K562 (cell line): ENCODE results near the gene NR1D2. TPM values are rescaled to one million over a fixed set of nuclear protein-coding genes. Genes with fewer than 3 reads are reported as not detected.

Experiments
- BCL6 ChIP-seq: fragments of 250-450 bp; sonication (Bioruptor Pico); IDR thresholded peaks from 2 replicates; pipeline ENCODE4 v1.4.0; 2020
- CHCHD3 ChIP-seq: fragments of 250-450 bp; sonication (Bioruptor Pico); IDR thresholded peaks from 2 replicates; pipeline ENCODE4 v2.1.2; 2022; ENCODE audit warnings: mild to moderate bottlenecking
- GTF2F1 ChIP-seq: IDR thresholded peaks from 2 replicates; pipeline ENCODE4 v1.6.1; 2011; ENCODE audit warnings: low read depth, low read length, improper control_type of control experiment
- JUND ChIP-seq, 2 experiments: IDR thresholded peaks; 2 replicates in 1 of 2; 3 replicates in 1 of 2; pipeline ENCODE4 v1.6.1; 2011; ENCODE audit warnings: borderline replicate concordance in 2 of 2, low read depth in 2 of 2, low read length in 2 of 2, improper control_type of control experiment in 1 of 2, missing biosample characterization in 1 of 2, missing genetic modification characterization in 1 of 2, missing genetic modification reagents in 1 of 2
- MAX ChIP-seq: sonication (generic); formaldehyde crosslinking; IDR thresholded peaks from 2 replicates; pipeline ENCODE4 v1.9.0; 2022; ENCODE audit warnings: mild to moderate bottlenecking, missing genetic modification reagents
- MYC ChIP-seq, 2 experiments: fragments of 250-450 bp in 1 of 2; sonication (Bioruptor Pico) in 1 of 2; IDR thresholded peaks; 2 replicates each; pipeline versions ENCODE4 v1.5.1 to v1.6.1; 2012 to 2021; ENCODE audit warnings: low read depth in 2 of 2, borderline replicate concordance in 1 of 2, improper control_type of control experiment in 1 of 2, low read length in 1 of 2, mild to moderate bottlenecking in 1 of 2, moderate library complexity in 1 of 2
- SMAD2 ChIP-seq: fragments of 150-350 bp; IDR thresholded peaks from 2 replicates; pipeline ENCODE4 v1.6.1; 2014; ENCODE audit warnings: low read depth, mild to moderate bottlenecking, low read length
- YBX1 ChIP-seq: fragments of 450-650 bp; IDR thresholded peaks from 2 replicates; pipeline ENCODE4 v1.7.1; 2016; ENCODE audit warnings: mild to moderate bottlenecking
- ZNF143 ChIP-seq: sonication (generic); formaldehyde crosslinking; IDR thresholded peaks from 2 replicates; pipeline ENCODE4 v1.9.0; 2022; ENCODE audit warnings: mild to moderate bottlenecking, missing genetic modification reagents
- ZNF217 ChIP-seq: sonication (generic); formaldehyde crosslinking; IDR thresholded peaks from 2 replicates; pipeline ENCODE4 v1.8.0; 2022; ENCODE audit warnings: mild to moderate bottlenecking, missing genetic modification reagents
- ZNF445 ChIP-seq: fragments of 250-450 bp; sonication (Bioruptor Pico); IDR thresholded peaks from 2 replicates; pipeline ENCODE4 v1.4.0; 2020; ENCODE audit warnings: low read depth, mild to moderate bottlenecking, moderate library complexity
- ZNF609 ChIP-seq: sonication (generic); formaldehyde crosslinking; IDR thresholded peaks from 2 replicates; pipeline ENCODE4 v1.8.1; 2023; ENCODE audit warnings: missing genetic modification reagents, mild to moderate bottlenecking, borderline replicate concordance
- polyA plus RNA-seq, 8 experiments: library from polyadenylated mRNA; depleted of rRNA in 4 of 8; stranded (reverse) in 5 of 8; unstranded in 3 of 8; fragments of >200 nt; fragmentation: Nextera tagmentation in 2 of 8; fragmentation: Illumina TruSeq in 1 of 8; extraction: Ambion mirVana in 2 of 8; extraction: Trizol in 1 of 8; gene quantifications; 2 replicates each; pipeline versions ENCODE4 v1.2.1 to v1.2.3, GENCODE V29; 2011 to 2014; ENCODE audit warnings: inconsistent platforms in 1 of 8, missing spikeins in 1 of 8
- total RNA-seq, 7 experiments: library from RNA; depleted of rRNA in 6 of 7; stranded (reverse); fragments of >200 nt in 6 of 7; fragmentation: Illumina TruSeq in 2 of 7; extraction: Trizol in 2 of 7; gene quantifications; 2 replicates each; pipeline versions ENCODE4 v1.2.1 to v1.2.3, GENCODE V29; 2011 to 2021; ENCODE audit warnings: low replicate concordance in 1 of 7

NR1D2 gene
- total and polyA plus RNA-seq, 9 of the 15 experiments (the other 6 are each of a cell fraction or from before 2014, with no cell fraction given): 1.2 to 5.5 (median 2.9) TPM

DNA sequence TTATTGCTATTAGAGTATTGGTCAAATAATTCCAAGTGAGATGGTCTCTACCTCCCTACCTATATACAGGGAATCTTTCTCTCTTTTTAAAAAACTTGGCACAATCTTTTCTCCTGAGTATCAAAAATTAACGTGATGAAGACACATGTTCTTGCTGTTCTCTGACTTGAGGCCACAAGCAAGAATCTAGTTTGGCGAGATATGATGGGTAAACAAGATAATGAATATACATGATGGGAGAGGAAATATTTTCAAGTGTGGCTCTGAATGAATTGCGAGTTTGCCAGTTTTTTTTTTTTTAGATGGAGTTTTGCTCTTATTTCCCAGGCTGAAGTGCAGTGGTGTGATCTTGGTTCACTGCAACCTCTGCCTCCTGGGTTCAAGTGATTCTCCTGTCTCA is 11.6 kb downstream of the NR1D2 start (continued):
- no peak for TF ChIP-seq ZNF609 (CRISPR knock-in tag)
- TF ChIP-seq GTF2F1: no peak
- TF ChIP-seq JUND (IDR thresholded peaks at IDR 0.05; ENCODE audit: borderline replicate concordance, low read depth, low read length): no peak
- no peak for TF ChIP-seq JUND (tag; IDR thresholded peaks at IDR 0.05; ENCODE audit: borderline replicate concordance, low read depth, low read length)
- no peak for TF ChIP-seq SMAD2
- TF ChIP-seq ZNF445: no peak
- no peak for TF ChIP-seq YBX1
- TF ChIP-seq BCL6 (CRISPR knock-in tag): no peak
- no peak for TF ChIP-seq MAX
- no peak for TF ChIP-seq CHCHD3 (CRISPR knock-in tag)
- TF ChIP-seq ZNF143 (CRISPR knock-in tag): no peak
- no peak for TF ChIP-seq MYC (IDR thresholded peaks at IDR 0.05; ENCODE audit: low read depth, low read length)
- no peak for TF ChIP-seq MYC (CRISPR knock-in tag; IDR thresholded peaks at IDR 0.05; ENCODE audit: borderline replicate concordance, low read depth)
- TF ChIP-seq ZNF217 (CRISPR knock-in tag): no peak
